Stimulated activated CD4-positive, alpha-beta T cell treated with anti-CD3 and anti-CD28 coated beads, TNF-alpha, amount 100 ng/mL, for 24 hours (primary cell): Measurements from ENCODE around the gene HELQ.

Experiments
- DNase-seq, 3 experiments: peaks; one replicate each; pipeline ENCODE4 v3.0.0-alpha.2; 2020; ENCODE audit warnings: low read depth in 3 of 3

The HELQ gene

GRCh38 chr4:83372931-83373330 lies 82.7 kb downstream of the HELQ start:
- no peak for DNase-seq

DNA sequence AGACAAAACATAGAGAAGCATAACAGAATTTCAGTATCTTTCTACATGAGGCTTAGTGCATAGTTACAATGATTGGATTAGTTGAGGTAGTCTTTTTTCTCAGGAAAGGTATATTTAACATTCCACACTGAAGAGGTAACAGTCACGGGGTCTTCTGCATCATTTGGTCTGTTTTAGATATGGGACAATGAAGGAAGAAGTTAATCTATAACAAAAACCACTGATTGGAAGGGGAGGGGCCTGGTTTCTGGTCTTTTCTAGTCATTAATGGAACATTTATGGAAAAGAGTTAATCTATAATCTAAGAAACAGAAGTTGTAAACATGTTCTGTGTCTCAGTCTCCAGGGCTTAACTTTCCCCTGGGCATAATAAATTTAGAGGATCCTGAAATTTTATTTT lies 83.7 kb downstream of the HELQ start:
- no peak for DNase-seq

- DNase-seq = no peak
These were observed 84.4 kb downstream of the HELQ start for GRCh38 chr4:83371235-83371634.

GRCh38 chr4:83370640-83370906 lies 85.0 kb downstream of the HELQ start:
- DNase-seq = no peak

DNA sequence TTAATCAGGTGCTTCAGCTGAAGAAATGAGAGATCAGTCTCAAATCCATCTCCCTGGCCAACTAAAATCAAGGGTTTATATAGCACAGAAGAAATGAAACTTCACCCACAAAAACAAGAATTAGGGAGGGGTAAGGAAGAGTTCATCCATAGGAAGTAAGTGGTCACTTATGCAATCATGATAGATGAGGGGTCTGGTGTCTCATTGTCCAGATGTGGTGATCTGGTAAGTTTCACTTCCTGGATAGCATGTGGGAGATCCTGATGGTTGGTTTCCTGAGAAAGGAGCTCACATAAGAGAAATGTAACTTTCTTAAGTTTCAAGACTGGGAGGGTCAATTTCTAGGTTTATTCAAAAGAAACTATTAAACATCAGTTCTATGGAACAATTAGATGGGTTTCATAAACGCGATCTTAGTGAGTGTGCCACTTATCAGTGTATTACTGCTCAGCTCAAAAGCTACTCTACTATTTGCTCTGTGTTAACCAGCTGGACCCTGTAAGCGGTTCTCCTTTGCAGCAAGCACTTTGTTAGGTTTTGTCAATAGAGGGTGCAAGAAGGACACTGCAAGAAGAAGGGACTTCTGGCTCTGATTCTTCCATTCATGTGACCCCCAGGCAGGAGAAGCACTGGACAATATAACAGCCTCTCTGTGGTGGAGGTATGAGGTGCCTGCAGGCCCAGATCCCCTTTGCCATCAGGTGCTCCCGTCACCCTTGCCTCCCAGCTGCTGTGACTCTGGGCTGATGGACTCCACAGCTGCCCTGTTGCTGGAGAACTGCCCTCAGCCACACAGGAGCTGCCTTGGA lies 85.6 kb downstream of the HELQ start:
- DNase-seq = no peak

- no peak for DNase-seq
These were observed 91.3 kb downstream of the HELQ start for GRCh38 chr4:83364312-83364711.

GRCh38 chr4:83362492-83363329 lies 92.9 kb downstream of the HELQ start:
- DNase-seq = no peak

DNA sequence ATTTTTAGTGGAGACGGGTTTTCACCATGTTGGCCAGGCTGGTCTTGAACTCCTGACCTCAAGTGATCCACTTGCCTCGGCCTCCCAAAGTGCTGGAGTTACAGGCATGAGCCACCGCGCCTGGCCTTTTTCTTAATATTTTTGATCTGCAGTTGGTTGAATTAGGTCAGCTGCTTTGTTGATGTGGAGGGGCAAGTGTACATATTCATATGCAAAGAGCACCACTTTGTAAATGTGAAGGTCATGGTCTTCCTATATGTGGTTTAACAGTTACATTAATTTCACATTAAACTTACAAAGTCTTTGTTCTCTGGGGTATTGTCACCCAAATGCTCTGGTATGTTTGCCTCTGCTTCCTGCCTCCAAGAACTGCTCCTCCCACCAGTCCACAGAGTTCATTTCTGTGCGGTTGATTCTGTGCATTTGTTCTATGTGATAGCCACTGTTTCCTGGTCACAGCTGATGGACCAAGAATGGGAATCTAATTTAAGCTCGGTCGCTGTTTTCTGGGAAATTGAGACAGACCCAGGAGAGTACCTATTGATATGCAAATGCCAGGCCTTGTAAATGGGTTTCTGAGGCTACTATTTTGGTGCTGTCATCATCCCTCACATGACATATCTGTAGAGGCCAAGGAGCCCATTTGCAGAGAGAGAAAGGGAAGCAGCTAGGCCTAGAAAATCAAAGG lies 94.1 kb downstream of the HELQ start:
- DNase-seq = no peak

DNA sequence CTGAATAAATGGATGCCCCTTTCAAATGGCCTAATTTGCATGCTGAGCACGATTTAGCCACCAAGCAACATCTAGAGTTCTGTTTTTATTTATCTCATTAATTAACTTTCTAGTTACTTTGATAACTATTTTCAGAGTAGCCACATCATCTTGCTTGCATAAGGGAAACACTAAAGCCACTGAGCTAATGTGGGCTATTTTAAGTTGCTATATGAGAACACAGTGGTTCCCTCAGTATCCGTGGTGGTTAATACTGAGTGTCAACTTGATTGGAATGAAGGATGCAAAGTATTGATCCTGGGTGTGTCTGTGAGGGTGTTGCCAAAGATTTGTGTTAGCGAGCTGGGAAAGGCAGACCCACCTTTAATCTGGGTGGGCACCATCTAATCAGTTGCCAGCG lies 95.6 kb downstream of the HELQ start:
- no peak for DNase-seq

DNA sequence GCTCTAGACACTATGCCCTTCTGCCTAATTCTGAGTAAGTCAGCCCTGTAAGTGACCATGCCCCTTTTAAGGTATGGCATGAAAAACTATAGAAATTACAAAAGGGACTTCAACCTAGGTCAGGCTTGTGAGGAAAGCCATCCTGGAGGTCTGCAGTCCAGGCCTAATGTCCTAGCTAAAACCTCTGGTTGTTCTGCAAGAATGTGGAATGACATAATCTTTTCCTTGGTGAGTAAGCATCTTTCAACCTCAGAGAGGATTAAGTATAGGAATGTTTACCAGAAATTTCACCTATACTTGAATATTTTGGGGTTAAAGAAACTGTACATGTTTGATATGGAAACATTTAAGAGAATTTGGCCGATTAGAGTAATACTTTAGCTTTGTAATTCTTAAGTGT lies 97.2 kb downstream of the HELQ start:
- DNase-seq = no peak
